GM11168 (cell line): Measurements from ENCODE around the gene ZBTB22.

Experiments used
- in situ Hi-C: fragments of 300-500 bp; cut with MboI; formaldehyde crosslinking; loops from one replicate; pipeline ENCODE4 v1.12.0; 2022; ENCODE audit warnings: low sequenced_read_pairs; ENCODE audit not compliant: unreplicated experiment

ZBTB22 gene

DNA sequence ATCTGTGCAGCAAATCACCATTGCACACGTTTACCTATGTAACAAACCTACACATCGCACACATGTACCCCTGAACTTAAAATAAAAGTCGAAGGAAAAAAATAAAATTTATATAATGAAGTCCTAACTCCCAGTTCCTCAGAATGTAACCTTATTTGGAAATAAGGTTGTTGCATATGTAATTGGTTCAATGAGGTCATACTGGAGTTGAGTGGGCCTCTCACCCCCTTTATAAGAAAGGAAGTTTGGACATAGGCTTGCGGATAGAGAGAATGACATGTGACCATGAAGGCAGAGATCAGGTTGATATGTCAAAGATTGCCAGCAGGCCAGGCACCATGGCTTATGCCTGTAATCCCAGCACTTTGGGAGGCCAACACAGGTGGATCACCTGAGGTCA is 16.1 kb upstream of the ZBTB22 start:
- in situ Hi-C loops = no loop called here

DNA sequence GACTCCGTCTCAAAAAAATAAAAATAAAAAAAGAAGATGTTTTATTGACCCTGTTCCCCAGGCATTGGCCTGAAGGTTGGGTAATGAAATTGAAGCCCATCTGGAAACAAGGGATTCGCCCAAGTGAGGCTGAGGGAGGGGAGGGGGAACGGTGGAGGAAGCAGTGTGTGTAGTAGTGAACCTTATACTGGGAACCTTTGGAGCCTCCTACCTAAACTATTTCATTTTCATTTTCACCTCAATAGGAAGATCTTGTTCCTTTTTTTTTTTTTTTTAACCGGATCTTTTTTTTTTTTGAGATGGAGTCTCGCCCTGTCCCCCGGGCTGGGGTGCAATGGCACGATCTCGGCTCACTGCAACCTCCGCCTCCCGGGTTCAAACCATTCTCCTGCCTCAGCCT is 13.2 kb upstream of the ZBTB22 start:
- in situ Hi-C loops = no loop called here

DNA sequence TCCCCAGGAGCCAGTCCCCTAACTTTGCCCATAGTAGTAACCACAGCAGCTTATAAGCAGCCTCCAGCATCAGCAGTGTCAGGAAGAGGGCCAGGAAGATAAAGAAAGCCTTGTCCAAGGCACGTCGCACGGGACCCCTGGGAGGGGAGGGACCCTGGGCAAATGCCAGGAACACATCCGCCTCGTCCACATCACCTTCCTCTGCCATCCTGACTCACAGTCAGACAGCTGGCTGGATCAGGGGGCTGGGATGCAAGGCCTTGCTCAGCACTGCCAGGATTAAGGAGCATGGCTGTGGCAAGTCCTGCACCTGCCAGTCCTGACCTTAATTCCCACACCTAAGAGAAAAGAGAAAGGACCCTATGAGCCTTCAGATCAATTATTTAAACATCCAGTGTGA is 11.5 kb upstream of the ZBTB22 start:
- in situ Hi-C loops = no loop called here

DNA sequence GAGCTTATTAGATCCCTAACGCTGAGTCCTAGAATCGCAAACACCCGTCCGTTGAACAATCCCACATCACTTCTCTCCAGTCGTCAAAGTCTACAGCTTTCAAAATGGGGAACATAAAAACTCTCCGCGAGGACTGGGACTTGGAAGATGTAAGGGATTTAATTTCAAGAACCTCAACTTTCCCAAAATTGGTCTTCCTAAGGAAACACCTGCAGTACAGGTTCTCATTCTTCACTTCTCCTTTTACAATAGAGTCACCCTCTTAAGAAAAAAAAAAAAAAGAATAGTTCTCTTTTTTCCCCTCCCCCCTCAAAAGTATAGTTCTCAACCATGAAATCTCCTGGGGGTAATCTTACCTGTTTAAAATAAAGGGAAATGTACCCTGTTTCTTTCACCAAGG is 6.6 kb upstream of the ZBTB22 start:
- in situ Hi-C loops = no loop called here

DNA sequence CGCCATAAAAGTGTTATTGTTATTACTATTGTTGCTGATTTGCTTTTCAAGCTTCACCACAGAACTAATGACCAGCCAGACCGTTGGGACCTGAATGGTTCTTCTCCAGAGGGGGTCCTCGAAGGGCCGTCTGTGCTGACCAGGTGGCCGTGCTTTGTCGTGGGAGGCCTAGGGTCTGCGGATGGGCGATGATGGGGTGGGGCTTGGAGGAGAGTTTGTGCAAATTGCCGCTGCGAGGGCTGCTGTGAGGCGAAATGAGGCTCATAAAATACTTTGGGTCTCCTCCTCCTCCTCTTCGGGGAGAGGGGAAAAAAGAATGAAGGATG is 6.0 kb upstream of the ZBTB22 start:
- in situ Hi-C loops = no loop called here

DNA sequence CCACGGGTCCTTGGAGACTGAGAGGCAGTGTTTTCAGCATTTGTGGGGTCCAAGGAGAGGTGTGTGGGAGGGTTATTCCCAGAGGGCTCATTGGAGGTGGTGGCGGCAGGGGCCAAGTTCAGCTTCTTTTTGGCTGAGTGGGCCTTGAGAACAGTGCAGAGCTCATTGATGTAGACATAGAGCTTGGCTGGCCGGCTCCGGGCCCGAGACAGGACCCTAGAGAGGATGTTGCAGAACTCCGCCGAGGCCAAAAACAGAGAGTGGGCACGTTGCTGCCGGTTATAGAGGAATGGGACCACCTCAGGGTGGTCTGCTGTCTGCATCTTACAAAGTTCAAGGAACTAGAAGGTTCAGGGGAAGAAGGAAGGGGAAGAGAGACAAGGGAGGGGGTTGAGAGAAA is 3.7 kb upstream of the ZBTB22 start:
- in situ Hi-C loops = no loop called here

DNA sequence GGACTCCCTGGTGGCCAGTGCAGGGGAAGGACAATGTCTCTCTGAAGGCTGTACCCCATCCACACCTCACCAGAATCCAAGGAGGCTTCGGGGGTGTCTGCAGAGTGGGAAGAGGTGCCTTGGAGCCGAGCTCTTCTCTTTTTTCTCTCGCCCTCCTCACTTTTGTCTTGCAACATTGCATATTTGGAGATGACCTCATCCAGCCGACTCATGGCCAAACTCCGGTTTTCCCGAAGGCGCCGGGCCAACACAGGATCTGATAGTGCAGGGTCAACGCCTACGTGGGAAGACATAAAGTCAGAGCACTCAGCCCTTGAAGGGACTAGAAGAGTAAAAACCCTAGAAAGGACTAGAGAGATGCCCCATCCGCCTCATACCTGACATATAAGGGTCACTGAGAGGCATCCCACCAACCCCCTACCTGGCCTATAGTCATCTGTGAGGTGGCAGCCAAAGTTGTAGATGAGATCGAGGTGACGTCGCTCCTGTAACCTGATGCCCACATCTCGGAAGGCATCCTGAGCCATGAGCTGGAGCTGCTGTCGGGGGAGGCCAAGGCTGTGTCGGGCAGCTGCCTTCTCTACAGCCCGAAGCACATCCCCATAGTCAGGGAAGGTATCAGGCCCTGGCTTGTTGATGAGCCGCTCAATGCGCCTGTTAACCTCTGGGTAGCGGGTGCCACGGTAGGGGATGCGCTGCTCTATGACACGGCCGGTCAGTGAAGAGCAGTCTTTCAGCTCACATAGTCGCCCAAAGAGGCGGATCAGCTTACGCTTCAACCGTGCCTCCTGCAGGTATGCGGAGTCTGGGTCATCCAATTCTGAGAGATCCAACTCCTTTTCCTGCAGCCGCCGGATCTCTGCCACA is 3.0 kb upstream of the ZBTB22 start:
- in situ Hi-C loops = no loop called here

DNA sequence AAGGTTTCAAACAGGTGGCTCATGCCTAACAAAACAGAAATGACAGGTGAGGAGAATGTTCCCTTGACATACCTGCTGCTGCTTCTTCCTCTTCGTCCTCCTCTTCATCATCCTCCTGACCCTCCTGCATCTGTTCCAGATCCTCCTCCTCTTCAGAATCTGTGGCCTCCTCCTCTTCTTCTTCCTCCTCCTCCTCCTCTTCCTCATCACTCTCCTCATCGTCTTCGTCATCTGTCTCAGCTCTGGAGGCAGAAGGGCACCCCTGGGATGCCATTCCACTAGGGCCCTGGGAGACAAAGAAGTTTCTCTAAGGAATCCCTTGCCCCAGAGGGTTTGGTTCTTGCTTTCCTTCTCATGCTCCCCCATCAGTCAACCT is 2.4 kb upstream of the ZBTB22 start:
- in situ Hi-C loops = no loop called here

DNA sequence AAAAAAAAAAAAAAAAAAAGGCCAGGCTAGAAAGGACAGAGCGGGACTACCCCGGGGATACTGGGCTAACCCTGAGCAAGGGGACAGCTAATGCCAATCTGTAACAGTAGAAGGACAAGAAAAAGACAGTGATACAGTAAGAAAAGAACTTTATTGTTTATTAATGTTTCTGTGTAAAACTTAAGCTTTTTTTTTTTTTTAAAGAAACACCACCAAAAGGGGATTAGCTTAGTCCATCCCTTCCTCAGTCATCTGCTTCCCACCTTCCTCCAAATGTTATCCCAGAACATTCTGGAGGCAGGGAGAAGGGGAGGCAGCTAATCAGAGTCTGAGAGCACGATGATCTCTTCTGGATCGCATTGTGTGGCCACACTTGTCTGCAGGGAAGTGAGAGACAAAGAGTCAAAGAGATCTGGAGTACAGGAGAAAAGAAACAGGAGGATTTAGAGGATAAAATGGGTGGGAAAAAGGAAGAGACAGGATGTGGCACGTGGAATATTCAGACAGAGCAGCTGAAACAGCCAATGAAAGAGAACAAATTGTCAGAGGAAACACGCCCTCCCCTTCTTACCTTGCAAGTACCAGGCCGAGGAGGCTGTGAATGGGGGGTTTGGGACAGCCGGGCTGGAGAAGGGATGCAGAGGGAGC is 1.0 kb upstream of the ZBTB22 start:
- in situ Hi-C loops = no loop called here

DNA sequence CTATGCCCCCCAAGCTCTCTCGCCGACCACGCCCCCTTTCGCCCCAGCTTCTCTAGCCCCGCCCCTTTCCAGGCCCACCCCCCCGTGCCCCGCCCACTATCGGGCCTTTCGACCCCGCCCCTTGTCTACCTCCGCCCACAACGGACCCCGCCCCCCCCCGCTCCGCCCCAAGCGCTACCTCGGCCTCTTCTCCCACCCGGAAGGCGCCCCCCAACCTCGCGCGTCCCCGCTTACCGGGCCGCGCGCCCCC is 200 bp downstream of the ZBTB22 start:
- in situ Hi-C loops = no loop called here

DNA sequence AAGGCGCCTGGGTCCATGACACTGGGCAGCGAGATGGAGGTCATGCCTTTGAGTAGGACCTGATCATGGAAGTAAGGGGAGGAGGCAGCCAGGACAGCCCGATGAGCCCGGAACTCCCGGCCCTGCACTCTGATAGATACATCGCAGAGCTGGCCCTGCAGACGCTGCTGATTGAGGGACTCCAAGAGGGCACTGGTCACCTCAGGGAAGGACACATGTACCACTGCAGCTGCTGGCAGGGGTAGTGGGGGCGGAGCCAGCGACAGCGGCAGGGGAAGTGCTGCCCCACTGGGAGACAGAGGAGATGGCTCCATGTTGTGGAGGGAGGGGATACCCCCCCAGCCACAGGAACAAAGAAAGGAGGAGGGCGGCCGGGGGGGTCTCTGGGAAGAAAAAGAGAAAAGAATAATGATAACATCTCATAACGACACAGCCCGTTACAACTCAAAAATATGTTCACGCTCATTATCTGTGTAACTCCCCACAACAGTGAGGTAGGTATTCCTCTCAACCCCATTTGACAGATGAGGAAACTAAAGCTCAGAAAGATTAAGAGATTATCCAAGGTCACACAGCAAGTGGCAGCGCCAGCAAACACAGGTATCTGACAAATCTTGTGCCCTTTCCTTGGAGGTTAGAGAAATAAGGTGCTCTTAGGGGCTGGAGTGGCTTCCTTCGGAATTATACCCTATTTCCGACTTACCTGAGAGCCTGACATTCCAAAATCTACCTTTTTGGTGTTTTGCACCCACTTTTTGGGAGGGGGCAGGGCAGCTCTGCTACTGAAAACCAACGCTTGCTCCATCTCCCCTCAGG is 733 bp downstream of the ZBTB22 start:
- in situ Hi-C loops = no loop called here

DNA sequence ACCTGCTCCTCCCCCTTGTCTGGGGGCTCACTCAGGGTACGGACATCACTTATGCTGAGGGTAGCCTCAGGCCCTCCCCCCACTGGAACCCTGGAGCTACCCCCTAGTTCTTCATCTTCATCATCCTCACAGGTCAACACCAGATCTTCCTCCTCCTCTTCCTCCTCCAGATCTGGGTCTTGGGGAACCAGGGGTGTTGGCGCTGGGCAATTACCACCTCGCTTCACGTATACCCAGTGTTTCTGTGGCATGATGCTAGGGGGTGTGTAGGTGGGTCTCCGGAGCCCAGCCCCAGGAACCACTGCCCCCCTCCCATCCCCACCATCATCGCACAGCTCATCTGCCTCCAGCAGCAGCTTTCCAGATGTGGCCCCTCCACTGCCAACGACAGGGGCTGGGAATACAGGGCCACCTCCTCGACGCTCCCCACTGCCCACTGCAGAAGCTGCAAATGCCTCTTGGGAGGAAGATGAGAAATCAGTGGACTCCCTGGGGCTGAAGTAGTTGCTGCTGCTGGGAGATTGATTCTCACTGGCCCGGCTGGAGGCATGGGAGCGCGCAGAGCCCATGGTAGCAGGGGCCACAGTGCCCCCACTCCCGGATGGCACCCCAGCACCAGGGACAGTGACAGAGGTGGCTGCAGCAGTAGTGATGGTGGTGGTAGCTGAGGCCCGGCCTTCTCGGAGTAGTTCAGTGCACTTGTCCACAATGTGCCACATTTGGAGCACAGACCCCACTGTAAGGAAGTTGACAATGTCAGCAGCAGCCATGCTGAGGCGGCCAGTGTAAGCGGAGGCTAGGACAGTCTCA is 1.5 kb downstream of the ZBTB22 start:
- in situ Hi-C loops = no loop called here

DNA sequence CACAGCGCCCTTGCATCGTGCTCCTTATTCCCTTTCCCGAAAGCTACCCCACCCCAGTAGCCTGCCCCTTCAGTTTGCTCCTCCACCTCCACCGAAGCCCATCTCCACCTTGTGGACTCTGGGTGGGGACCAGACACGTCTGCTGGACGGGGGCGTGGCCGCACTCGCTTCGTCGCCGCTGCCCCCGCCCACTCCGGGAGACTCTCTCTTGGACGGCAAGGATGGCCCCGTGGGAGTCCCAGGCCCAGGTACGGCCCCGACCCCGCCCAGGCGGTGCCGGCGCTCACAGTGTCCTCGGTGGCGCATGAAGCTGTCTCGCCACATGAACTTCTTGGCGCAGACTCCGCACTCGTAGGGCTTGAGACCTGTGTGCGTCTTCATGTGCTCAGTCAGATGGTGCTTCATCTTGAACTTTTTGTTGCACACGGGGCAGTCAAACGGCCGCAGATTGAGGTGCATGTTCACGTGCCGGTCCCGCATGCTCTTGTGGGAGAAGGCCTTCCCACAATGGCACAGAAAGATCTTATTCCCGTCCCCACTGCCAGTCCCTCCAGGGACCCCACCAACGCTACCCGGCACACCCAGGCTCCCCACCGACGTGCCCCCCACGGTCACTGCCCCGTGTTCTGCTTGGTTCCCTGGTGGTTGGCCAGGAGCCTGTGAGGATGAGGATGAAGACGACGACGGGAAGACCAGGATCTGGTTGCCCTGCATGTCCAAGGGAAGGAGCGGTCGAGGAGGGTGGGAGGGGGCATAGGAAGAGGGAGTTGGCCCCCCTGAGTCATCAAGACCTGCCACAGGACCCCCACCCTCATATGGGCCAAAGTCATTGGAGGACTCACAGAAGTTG is 2.4 kb downstream of the ZBTB22 start:
- in situ Hi-C loops = no loop called here

DNA sequence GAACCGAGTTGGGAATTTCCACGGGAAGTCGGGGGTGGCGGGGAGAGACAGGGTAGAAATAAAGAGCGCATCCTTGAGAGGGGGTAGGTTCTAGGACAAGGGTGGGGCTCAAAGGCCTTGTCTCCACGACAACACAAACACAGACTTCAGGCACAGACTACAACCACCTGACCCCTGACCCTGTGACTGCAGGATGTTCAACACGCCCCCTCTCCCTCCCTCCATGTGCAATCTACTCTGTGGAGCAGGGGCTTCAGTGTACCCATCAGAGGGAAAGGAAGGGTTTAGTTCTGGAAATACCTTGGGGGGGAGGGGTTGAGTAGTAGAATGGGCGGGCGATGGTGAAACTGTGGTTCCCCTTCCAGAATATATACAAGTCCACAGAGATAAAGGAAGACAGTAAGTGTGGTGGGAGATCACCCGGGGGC is 3.0 kb downstream of the ZBTB22 start:
- in situ Hi-C loops = no loop called here

DNA sequence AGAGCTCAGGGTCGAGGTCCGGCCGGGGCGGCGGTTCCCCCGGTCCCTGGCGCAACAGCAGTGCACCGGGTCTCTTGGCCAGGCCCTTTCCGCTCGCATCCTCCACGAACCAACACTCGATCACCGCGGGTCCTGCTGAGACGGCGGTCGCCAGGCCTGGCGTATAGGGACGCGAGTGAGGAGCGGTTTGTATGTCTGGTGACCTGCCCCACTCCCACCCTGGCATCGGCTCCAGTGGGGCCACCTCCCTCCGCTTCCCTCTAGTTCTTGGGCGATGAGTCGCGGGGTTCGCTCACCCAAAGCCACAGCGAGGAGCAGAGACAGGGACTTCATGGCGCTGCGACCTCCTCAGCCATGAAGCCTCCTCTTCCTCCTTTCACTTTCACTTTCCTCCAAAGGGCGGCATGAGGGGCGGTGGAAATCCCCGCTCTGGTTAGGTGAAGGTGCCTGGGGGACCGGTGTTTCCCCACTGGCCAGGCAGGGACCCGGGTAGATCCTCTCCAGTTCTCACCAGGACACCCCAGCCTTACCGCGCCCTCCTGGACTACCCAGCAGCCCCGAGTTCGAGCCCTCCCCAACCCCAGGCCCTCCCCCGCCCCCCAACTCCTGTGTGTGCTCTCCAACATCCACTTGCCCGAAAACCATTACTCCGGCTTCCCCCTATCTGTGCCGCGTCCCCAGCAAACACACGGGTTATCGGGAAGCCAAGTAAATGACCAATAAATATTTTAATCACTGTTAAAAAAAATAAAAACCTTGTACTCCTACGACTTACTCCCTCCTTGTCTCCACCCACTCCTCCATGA is 3.6 kb downstream of the ZBTB22 start, which contains the start of gene TAPBP:
Gene TAPBP (minus strand): TSS at position 370 of the 806 bp plus-strand sequence. CDS start 37 bp downstream, at position 333.
- in situ Hi-C loops = no loop called here

DNA sequence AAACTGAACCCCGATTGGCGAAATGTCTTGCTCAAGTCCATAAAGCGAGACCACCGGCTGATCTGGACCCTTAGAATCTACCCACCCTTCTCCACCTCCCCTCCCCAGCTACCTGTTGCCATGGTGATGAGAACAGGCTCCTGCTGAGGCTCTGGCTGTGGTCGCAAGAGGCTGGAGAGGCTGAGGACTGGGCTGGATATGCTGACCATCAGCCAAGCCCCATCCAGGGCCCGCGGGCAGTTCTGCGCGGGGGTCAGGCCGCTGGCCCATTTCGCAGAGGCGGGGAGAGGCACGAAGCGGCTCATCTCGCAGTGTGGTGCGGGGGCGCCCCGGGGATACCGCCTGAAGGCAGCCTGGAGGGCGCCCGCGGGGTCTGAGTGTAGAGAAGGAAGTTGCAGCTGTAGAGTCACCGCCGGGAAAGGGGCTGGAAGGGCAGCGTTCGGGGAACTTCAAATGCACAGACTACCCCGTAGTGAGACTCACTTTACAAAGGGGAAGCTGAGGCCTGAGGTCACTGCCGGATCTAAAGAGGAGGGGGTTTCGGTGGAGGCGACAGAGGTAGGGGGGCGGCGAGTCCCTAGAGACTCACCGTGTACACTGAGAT is 4.3 kb downstream of the ZBTB22 start:
- in situ Hi-C loops = no loop called here

DNA sequence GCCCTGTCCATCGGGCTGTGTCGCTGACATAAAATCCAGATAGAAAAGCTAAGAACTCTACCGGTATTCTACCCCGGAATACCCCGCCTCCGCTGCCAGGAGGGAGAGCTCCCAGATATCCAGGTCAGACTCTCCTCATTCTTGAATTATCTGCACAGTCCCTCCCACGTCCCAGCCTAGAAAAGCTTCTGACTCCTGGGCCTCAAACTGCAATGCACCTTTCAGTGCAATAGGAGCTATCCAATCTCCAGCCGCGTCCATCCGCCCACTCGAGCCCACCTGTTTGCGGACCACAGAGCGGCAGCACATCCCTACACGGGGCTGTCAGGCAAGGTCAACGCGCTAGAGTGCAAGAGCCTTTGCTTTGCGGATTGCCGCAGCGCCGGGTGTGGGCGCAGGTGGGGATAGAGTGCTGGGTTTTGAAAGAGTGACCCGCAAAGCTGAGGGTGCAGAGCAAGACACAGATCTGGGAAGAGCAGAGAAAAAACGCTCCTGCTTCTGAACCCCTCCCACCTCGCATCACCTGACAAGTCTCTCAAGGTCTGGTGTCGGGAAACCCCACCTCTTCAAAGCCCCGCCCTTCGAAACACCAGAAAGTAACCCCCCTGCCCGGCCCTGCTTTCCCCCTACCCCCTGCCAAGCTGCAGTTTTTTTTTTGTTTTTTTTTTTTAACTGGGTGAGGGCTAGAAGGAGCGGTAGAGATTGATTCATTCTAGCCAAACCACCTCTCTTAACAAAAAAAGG is 5.0 kb downstream of the ZBTB22 start:
- in situ Hi-C loops = no loop called here

DNA sequence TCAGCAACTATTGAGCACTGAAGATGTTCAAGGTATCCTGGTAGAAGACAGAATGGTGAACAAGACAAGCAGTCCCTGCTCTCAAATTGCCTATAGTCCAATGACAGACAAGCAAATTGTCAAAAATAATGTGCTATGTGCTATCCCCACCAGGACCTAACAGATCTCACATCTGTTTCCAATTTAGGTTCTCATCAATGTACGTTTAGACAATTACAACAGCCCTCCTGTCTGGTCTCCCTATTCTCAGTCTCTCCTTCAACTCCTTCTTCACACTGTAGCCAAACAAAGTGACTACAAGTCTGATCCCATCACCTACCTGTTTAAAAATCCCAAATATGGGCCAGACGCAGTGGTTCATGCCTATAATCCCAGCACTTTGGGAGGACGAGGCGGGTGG is 11.2 kb downstream of the ZBTB22 start:
- in situ Hi-C loops = no loop called here
